Breast epithelium (tissue), 4 donors: ENCODE measurements around the gene NDUFS8. TPM values are rescaled to one million over a fixed set of nuclear protein-coding genes. Genes with fewer than 3 reads are reported as not detected.

Source experiments
- DNase-seq, 2 donors: peaks; one replicate each; pipeline ENCODE4 v3.0.0-alpha.2; 2019; ENCODE audit warnings: low spot score in 2 of 2
- H3K27ac ChIP-seq, 2 donors: fragments of 200-600 bp; sonication (generic) in 1 of 2; one replicate each; pipeline ENCODE4 v1.5.1; 2016 to 2019; ENCODE audit warnings: mild to moderate bottlenecking in 1 of 2
- H3K27me3 ChIP-seq, 2 donors: fragments of 200-600 bp; sonication (generic) in 1 of 2; one replicate each; pipeline versions ENCODE4 v1.5.1 to v1.6.0; 2017 to 2019; ENCODE audit warnings: control low read depth in 1 of 2, mild to moderate bottlenecking in 1 of 2
- H3K36me3 ChIP-seq: fragments of 200-600 bp; one replicate; pipeline ENCODE4 v1.5.1; 2019
- H3K4me1 ChIP-seq, 2 donors: fragments of 200-600 bp; sonication (generic); one replicate each; pipeline ENCODE4 v1.5.1; 2016 to 2019; ENCODE audit warnings: control low read depth in 1 of 2
- H3K4me3 ChIP-seq, 3 donors: fragments of 200-600 bp; sonication (generic); 1 replicate in 2 of 3; 2 replicates in 1 of 3; pipeline ENCODE4 v1.5.1; 2016 to 2019; ENCODE audit warnings: mild to moderate bottlenecking in 3 of 3, moderate library complexity in 2 of 3
- H3K9me3 ChIP-seq, 2 donors: fragments of 200-600 bp; sonication (generic) in 1 of 2; one replicate each; pipeline ENCODE4 v1.5.1; 2016 to 2019; ENCODE audit warnings: control low read depth in 1 of 2
- POLR2A ChIP-seq: fragments of 450-650 bp; IDR thresholded peaks from one replicate; pipeline ENCODE4 v1.6.1; 2016; ENCODE audit warnings: antibody characterized with exemption, mild to moderate bottlenecking, moderate library complexity
- POLR2AphosphoS5 ChIP-seq, 3 donors: sonication (generic); formaldehyde crosslinking; IDR thresholded peaks; one replicate each; pipeline ENCODE4 v1.6.1; 2017; ENCODE audit warnings: antibody characterized with exemption in 3 of 3
- intact Hi-C: fragments of 100-400 bp; cut with DNase I; formaldehyde crosslinking; loops from one replicate; pipeline ENCODE4 v1.15.1; 2023; ENCODE audit warnings: low total_unique reads
- total RNA-seq, 3 donors: library from RNA; depleted of rRNA; stranded (reverse); fragments of >200 nt; gene quantifications; one replicate each; pipeline ENCODE4 v1.1.0, GENCODE V29; 2016
- TF ChIP-seq, protein P1 (sequence below), 3 donors: fragments of 450-650 bp; IDR thresholded peaks; one replicate each; pipeline ENCODE4 v1.5.1; 2016 to 2017; ENCODE audit warnings: antibody characterized with exemption in 3 of 3, mild to moderate bottlenecking in 3 of 3, moderate library complexity in 3 of 3

The NDUFS8 gene
- total RNA-seq, 3 donors from 2014 or later, result 105 to 117 (median 117) TPM

DNA sequence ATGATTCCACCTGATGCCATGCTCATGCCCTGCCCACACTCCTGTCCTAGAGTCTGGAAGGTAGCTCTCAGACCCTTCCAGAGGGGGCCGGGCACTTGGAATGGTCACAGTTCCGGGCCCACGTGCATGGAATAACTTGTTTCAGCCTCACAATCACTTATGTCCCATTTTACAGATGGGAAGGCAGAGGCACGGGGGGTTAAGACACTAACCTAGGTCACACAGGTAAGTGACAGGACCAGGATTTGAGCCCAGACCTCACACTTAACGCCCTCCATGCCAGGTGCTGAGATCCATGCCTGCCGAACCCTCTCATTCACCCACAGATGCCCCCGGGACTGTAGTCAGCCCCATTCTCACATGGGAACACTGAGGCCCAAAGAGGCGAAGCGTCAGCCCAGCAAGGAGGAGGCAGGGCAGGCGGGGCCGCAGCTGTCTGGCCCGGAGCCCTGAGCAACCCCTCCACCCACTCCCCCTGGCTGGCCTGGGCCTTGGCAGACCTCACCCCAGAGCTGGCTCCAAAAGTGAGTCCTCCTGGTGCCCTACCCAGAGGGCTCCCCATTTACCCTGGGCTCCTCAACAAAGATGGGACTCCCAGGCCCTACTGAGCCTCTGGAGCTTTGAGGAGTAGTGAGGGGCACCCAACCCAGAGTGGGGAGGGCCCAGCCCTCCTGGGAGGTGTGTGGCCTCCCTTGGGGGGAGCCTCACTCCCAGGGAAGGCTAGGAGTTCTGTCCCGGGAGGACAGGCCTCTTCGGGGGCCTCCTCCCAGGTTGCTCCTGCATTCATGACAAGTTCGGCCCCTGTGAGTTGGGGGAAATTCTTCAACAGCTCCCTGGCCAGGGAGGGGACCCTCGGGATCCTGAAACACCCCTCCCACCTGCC is 22.7 kb upstream of the NDUFS8 start:
- Histone ChIP-seq H3K4me1 (peaks cover 19 to 23% of the 10 kb centered on the region in 2 donors), H3K4me3 (no peak overlapping the region), H3K27ac (peak overlapping the region in 1 of 2 donors; percentile 95), H3K27me3 (no peaks in the 10 kb centered on the region), H3K36me3 (no peaks in the 10 kb centered on the region), H3K9me3 (no peaks in the 10 kb centered on the region)
- TF ChIP-seq POLR2AphosphoS5 (IDR thresholded peaks at IDR 0.05) (no peak), POLR2A (no peak)
- TF ChIP-seq, protein P1, sequence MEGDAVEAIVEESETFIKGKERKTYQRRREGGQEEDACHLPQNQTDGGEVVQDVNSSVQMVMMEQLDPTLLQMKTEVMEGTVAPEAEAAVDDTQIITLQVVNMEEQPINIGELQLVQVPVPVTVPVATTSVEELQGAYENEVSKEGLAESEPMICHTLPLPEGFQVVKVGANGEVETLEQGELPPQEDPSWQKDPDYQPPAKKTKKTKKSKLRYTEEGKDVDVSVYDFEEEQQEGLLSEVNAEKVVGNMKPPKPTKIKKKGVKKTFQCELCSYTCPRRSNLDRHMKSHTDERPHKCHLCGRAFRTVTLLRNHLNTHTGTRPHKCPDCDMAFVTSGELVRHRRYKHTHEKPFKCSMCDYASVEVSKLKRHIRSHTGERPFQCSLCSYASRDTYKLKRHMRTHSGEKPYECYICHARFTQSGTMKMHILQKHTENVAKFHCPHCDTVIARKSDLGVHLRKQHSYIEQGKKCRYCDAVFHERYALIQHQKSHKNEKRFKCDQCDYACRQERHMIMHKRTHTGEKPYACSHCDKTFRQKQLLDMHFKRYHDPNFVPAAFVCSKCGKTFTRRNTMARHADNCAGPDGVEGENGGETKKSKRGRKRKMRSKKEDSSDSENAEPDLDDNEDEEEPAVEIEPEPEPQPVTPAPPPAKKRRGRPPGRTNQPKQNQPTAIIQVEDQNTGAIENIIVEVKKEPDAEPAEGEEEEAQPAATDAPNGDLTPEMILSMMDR (IDR thresholded peaks at IDR 0.05), result no peak
- DNase-seq, result no peak
- intact Hi-C loops, result no loop called here

DNA sequence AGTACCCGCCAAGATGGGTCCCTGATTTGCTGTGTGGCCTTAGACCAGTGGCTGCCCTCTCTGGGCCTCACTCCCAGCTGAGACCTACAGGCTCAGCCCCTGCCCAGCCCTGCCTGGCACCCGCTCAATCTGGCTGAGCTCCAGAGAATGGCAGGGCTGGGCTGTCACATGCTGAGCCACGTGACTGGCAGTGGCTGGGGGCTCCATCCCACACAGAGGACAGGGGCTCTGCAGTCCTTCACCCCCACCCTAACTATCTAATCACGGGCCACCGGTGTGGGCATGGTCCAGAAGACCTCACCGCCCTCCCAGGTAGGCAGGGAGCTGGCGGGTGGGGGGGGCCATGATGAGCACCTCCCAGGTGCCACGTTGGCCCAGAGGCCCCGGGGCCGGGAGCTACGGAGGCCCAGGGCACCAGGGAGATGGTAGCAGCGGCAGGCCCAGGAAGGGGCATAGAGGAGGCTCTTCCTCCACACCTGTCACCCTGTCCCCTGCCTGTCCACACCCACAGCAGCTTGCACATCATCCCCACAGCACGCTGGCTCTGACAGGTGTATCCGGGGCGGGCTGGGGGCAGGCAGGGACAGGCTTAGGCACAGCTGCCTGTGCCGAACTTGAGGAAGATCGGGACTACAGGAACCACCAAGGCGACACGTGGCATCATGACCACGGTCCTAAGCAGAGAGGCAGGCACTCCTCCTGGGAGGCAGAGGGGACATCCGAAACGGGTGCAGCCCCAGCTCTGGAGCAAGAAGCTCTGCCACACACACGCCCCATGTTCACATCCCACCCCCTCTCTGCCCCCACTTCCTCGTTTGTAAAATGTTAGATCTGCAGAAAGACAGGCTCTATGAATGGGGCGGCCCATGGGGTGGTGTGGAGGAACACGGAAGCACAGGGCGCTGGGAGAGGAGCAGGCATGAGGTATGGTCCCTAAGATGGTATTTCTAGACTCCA is 21.8 kb upstream of the NDUFS8 start:
- TF ChIP-seq, protein P1 (IDR thresholded peaks at IDR 0.05), result no peak
- TF ChIP-seq POLR2A (no peak), POLR2AphosphoS5 (IDR thresholded peaks at IDR 0.05) (no peak)
- H3K27ac ChIP-seq, result peak overlapping the region; percentile 13 to 95

DNA sequence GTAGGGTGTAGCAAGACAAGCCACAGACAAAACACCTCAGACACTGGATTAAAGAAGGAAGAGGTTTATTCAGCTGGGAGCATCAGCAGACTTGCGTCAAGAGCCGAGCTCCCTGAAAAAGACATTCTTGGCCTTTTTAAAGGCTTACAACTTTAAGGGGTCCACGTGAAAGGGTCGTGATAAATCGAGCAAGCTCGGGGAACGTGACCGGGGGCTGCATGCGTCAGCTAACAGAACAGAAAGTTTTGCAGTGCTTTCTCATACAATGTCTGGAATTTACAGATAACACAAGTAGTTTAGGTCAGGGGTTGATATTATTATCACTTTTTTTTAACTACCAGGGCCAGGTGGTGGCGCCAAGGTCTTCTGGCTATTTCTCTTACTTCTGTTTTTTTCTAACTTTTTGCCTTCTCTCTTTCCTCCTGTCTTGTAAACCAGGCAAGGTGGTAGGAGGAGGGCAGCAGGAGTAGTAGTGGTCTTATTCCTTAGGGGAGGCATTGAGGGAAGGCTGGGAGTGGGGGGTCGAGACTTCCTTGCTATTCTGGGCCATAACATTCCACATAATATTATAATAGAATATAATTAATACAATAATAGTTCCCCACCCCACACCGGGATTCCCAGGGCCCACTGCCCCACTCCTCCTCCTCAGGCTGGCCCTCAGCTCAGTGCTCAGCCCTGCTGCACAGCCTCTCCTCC is 20.9 kb upstream of the NDUFS8 start:
- H3K36me3 ChIP-seq, result no peaks in the 10 kb centered on the region
- H3K27ac ChIP-seq, result peak overlapping the region; percentile 95 to 98
- H3K4me3 ChIP-seq, result peak overlapping the region; percentile 36 to 63 (median 37)
- intact Hi-C loops, result loop anchor here (1.0 to 2.0 kb wide), 2 partner anchors 196 to 203 kb away; partner anchors contain the start of gene KMT5B
- no peaks in the 10 kb centered on the region for H3K27me3 ChIP-seq
- H3K9me3 ChIP-seq, result no peaks in the 10 kb centered on the region
- no peak for DNase-seq
- H3K4me1 ChIP-seq, result peaks cover 34 to 35% of the 10 kb centered on the region in 2 donors
- TF ChIP-seq POLR2AphosphoS5 (IDR thresholded peaks at IDR 0.05) (no peak), POLR2A (no peak)
- TF ChIP-seq, protein P1 (IDR thresholded peaks at IDR 0.05), result no peak

More for the DNA sequence above, 21.8 kb upstream of the NDUFS8 start:
- no peaks in the 10 kb centered on the region for H3K36me3 ChIP-seq
- intact Hi-C loops, result no loop called here
- no peaks in the 10 kb centered on the region for H3K9me3 ChIP-seq
- H3K4me1 ChIP-seq, result peaks cover 29 to 30% of the 10 kb centered on the region in 2 donors
- no peaks in the 10 kb centered on the region for H3K27me3 ChIP-seq
- no peak overlapping the region for H3K4me3 ChIP-seq
- DNase-seq, result no peak

DNA sequence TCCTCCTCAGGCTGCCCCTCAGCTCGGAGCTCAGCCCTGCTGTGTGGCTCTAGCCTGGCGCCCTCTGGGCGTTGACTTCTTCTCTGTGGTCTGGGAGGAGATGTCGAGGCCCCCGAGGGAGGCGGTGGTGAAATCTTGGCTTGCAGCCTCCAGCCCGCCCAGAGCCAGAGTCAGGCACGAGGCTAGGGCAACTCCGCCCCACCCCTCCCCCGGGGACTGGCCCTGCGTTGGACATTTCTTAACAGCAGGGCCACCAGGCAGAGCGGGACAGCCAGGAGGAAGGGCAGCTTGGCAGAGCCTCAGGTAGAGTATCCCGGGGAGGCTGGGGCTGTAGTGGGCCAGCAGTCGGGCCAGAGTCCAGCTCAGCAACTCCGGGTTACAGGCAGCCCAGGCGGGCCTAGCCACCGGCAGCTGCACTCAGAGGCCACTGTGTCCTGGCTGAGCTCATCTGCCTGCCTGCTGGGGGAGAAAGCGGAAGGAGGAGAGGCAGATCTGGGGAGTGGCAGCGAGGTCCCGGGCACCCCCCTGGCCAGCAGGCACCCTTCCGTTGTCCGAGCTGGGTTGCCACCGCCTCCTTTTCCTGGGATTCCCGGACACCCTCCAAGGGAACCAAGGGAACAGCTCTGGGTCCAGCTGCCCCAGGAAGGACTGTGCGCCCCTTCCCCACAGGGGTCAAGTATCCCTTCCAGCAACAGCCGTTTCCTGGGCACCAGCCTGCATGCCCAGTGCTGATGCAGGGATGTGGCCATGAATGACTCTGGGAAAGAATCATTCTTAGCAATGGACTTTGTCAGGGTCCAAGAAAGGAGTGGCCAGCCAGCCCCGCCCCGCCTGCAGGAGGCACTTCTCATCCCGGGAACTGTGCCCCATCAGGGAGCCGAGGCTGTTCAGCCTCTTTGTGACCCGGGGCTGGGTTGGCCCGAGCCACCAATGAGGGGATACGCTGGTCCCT is 20.1 kb upstream of the NDUFS8 start, which contains the start of gene ALDH3B1:
ALDH3B1 (plus strand) TSS at position 238 of the 952 bp plus-strand sequence. CDS start 4,971 bp downstream, outside the sequence.
- no peaks in the 10 kb centered on the region for H3K36me3 ChIP-seq
- no peaks in the 10 kb centered on the region for H3K9me3 ChIP-seq
- TF ChIP-seq POLR2A (no peak), POLR2AphosphoS5 (IDR thresholded peaks at IDR 0.05) (peak; percentile 56 to 87 (median 85))
- TF ChIP-seq, protein P1 (IDR thresholded peaks at IDR 0.05), result peak in 1 of 3 donors; percentile 15
- H3K4me3 ChIP-seq, result peak within 1 kb of the TSS; percentile 36 to 63 (median 37)
- intact Hi-C loops, result loop anchor here (1.0 to 2.0 kb wide), 2 partner anchors 195 to 202 kb away; partner anchors contain the start of gene KMT5B
- peaks cover 35 to 36% of the 10 kb centered on the region in 2 donors for H3K4me1 ChIP-seq
- no peaks in the 10 kb centered on the region for H3K27me3 ChIP-seq
- H3K27ac ChIP-seq, result peak within 1 kb of the TSS; percentile 95 to 98
- DNase-seq, result peak; percentile 82 to 85
